A673 (cell line): ENCODE measurements around the gene ADSL. TPM values are rescaled to one million over a fixed set of nuclear protein-coding genes. Genes with fewer than 3 reads are reported as not detected.

ENCODE experiments used
- BruUV-seq: library from RNA; stranded (reverse); fragments of 400-500 nt; replicated peaks from 2 replicates; lab custom pipeline; 2021; lab: Mats Ljungman, UMichigan
- CTCF ChIA-PET: fragments of 300-600 bp; sonication (Branson Sonifier 250); formaldehyde crosslinking; loops from one replicate; lab custom pipeline; 2022; ENCODE audit warnings: antibody characterized with exemption; lab: Charles Lee
- POLR2A ChIA-PET: fragments of 300-600 bp; sonication (Branson Sonifier 250); formaldehyde crosslinking; loops from one replicate; lab custom pipeline; 2022; ENCODE audit warnings: antibody characterized with exemption; ENCODE audit not compliant: low non-redundant PET; lab: Charles Lee
- DNase-seq: peaks from one replicate; pipeline ENCODE4 v3.0.0-alpha.2; 2015; ENCODE audit warnings: low spot score
- H3K27ac ChIP-seq: fragments of 200-600 bp; sonication (generic); 2 replicates; pipeline ENCODE4 v1.5.1; 2016; ENCODE audit warnings: mixed run types, low read depth, mild to moderate bottlenecking, mixed read lengths, antibody characterized with exemption, low read length; ENCODE audit not compliant: poor library complexity, severe bottlenecking
- H3K27me3 ChIP-seq: fragments of 200-600 bp; sonication (generic); replicated peaks from 2 replicates; pipeline ENCODE4 v1.6.1; 2017; ENCODE audit warnings: mixed run types, low read depth, mild to moderate bottlenecking, mixed read lengths, antibody characterized with exemption, low read length; ENCODE audit not compliant: insufficient read depth, poor library complexity
- H3K36me3 ChIP-seq: fragments of 200-600 bp; sonication (generic); 2 replicates; pipeline ENCODE4 v1.6.1; 2016; ENCODE audit warnings: mixed run types, mild to moderate bottlenecking, mixed read lengths, antibody characterized with exemption, low read length; ENCODE audit not compliant: insufficient read depth, poor library complexity, severe bottlenecking
- H3K4me1 ChIP-seq: fragments of 200-600 bp; sonication (generic); 2 replicates; pipeline ENCODE4 v1.6.1; 2017; ENCODE audit warnings: mixed run types, mild to moderate bottlenecking, mixed read lengths, antibody characterized with exemption, low read length; ENCODE audit not compliant: insufficient read depth, poor library complexity, severe bottlenecking
- H3K4me3 ChIP-seq: fragments of 200-600 bp; sonication (generic); 2 replicates; pipeline ENCODE4 v1.5.1; 2016; ENCODE audit warnings: low read depth, mixed run types, mild to moderate bottlenecking, mixed read lengths, low read length; ENCODE audit not compliant: poor library complexity, severe bottlenecking
- H3K9me3 ChIP-seq: fragments of 200-600 bp; sonication (generic); 2 replicates; pipeline ENCODE4 v1.6.1; 2016; ENCODE audit warnings: mixed run types, low read depth, mild to moderate bottlenecking, mixed read lengths, antibody characterized with exemption, low read length; ENCODE audit not compliant: poor library complexity, severe bottlenecking
- EZH2 ChIP-seq: fragments of 200-600 bp; sonication (generic); IDR thresholded peaks from 2 replicates; pipeline ENCODE4 v1.6.1; 2017; ENCODE audit warnings: borderline replicate concordance, low read depth, mild to moderate bottlenecking, mixed read lengths, antibody characterized with exemption, low read length; ENCODE audit not compliant: poor library complexity, severe bottlenecking
- intact Hi-C: fragments of 100-400 bp; cut with micrococcal nuclease; formaldehyde crosslinking; loops from one replicate; pipeline ENCODE4 v1.10.0; 2022; ENCODE audit not compliant: unreplicated experiment
- total RNA-seq: library from RNA; stranded (reverse); gene quantifications from 2 replicates; pipeline ENCODE4 v1.2.3, GENCODE V29; 2021
- TF ChIP-seq, protein P1 (sequence below): fragments of 300-800, 200-600 bp; sonication (generic); conservative IDR thresholded peaks from 2 replicates; pipeline ENCODE4 v1.5.1; 2017; ENCODE audit warnings: low read depth, mild to moderate bottlenecking, antibody characterized with exemption, low read length, moderate library complexity, mixed read lengths

Gene ADSL
- total RNA-seq, 1 experiment from 2014 or later, result 133 TPM

DNA sequence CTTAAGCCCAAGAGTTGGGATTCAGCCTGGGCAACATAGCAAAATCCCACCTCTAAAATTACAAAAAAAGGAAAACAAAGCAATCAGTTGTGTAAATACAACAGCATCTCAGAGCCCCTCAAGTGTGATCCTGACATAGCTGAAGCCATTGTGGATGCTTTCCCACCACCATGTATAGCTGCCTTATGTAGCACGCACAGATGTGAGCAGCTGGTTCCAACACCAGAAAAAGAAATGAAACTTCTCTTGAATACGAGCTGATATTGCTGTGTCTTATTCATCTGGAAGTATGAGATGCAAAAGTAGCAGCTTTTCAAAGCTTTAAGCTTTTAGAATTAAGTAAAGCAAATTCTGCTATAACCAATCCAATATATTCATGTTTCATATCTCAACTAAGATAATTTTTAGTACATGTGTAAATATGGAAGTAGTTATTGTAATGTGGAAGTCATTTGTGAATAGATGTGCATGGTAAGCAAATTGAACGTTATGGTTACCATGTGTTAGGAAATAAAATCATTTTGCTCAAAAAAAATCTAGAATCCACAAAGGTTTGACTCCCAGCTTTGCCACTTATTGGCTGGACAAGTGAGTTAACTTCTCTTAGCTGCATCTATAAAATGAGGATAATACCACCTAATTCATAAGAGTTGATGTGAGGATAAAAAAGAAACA lies 87.3 kb downstream of the ADSL start:
- no peaks in the 10 kb centered on the region for H3K9me3 ChIP-seq
- no peak overlapping the region for H3K4me3 ChIP-seq
- no peaks in the 10 kb centered on the region for H3K36me3 ChIP-seq
- no peak for TF ChIP-seq EZH2
- TF ChIP-seq, protein P1, sequence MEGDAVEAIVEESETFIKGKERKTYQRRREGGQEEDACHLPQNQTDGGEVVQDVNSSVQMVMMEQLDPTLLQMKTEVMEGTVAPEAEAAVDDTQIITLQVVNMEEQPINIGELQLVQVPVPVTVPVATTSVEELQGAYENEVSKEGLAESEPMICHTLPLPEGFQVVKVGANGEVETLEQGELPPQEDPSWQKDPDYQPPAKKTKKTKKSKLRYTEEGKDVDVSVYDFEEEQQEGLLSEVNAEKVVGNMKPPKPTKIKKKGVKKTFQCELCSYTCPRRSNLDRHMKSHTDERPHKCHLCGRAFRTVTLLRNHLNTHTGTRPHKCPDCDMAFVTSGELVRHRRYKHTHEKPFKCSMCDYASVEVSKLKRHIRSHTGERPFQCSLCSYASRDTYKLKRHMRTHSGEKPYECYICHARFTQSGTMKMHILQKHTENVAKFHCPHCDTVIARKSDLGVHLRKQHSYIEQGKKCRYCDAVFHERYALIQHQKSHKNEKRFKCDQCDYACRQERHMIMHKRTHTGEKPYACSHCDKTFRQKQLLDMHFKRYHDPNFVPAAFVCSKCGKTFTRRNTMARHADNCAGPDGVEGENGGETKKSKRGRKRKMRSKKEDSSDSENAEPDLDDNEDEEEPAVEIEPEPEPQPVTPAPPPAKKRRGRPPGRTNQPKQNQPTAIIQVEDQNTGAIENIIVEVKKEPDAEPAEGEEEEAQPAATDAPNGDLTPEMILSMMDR, result no peak
- BruUV-seq, result no TSS peak
- intact Hi-C loops, result no loop called here
- CTCF ChIA-PET, result no interaction called here
- no peaks in the 10 kb centered on the region for H3K27me3 ChIP-seq
- no peak for DNase-seq
- H3K27ac ChIP-seq, result no peak overlapping the region
- peaks cover 1% of the 10 kb centered on the region for H3K4me1 ChIP-seq
- POLR2A ChIA-PET, result no interaction called here

DNA sequence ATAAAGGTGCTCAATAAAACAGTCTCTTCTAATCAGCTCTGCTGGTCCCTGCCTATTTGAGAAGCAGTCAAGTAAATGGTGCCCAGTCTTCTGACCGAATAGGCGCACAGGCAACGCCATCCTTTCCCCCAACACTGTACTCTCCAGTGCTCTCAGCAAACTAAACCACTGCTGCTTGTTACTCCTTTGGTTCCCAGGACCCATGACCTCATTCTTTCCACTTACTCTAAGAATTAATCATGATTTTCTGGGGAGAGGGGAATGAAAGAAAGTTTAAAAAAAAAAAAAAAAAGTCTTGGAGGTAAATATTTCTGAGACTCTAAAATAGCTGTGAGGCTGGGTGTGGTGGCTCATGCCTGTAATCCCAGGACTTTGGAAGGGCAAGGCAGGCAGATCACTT lies 87.8 kb downstream of the ADSL start:
- Histone ChIP-seq H3K4me3 (no peak overlapping the region), H3K36me3 (no peaks in the 10 kb centered on the region), H3K27me3 (no peaks in the 10 kb centered on the region), H3K27ac (no peak overlapping the region), H3K4me1 (peaks cover 6% of the 10 kb centered on the region), H3K9me3 (no peaks in the 10 kb centered on the region)
- ChIA-PET CTCF (no interaction called here), POLR2A (no interaction called here)
- intact Hi-C loops, result no loop called here
- no peak for DNase-seq
- no TSS peak for BruUV-seq
- TF ChIP-seq, protein P1, result no peak
- TF ChIP-seq EZH2, result no peak

DNA sequence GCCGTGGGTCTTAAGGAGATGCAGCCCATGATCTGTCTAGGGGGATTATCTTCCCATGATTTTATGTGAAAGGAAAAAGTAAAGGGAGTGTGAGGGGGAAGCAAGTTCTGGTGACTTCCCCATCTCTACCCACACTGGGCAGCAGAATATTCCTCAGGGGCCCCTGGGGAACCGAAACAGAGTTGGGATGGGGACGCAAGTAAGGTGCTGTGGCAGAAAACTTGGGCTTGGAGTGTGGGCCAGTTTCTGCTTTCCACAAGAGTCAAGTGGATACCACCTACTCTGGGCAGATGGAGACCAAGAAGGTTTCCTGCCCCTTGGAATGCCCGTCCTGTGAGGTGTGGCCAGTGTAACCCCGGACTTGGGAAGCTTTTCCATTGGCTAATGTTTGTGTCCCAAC lies 88.4 kb downstream of the ADSL start:
- DNase-seq, result no peak
- H3K9me3 ChIP-seq, result no peaks in the 10 kb centered on the region
- intact Hi-C loops, result loop anchor here (5.0 kb wide), 2 partner anchors 53 to 463 kb away; no protein-coding TSS in a partner anchor
- H3K4me1 ChIP-seq, result peaks cover 6% of the 10 kb centered on the region
- TF ChIP-seq, protein P1, result no peak
- no peak for TF ChIP-seq EZH2
- no peak overlapping the region for H3K27ac ChIP-seq
- ChIA-PET CTCF (no interaction called here), POLR2A (no interaction called here)
- no TSS peak for BruUV-seq
- no peak overlapping the region for H3K4me3 ChIP-seq
- no peaks in the 10 kb centered on the region for H3K27me3 ChIP-seq
- no peaks in the 10 kb centered on the region for H3K36me3 ChIP-seq
